Vagina (tissue), 2 donors: Measurements from ENCODE around the gene SMYD1. TPM values are rescaled to one million over a fixed set of nuclear protein-coding genes. Genes with fewer than 3 reads are reported as not detected.

ENCODE experiments used
- DNase-seq, 2 donors: peaks; one replicate each; pipeline ENCODE4 v3.0.0-alpha.2; 2017; ENCODE audit errors: extremely low spot score in 2 of 2
- H3K27ac ChIP-seq: fragments of 200-600 bp; sonication (generic); one replicate; pipeline ENCODE4 v1.5.1; 2019
- H3K27me3 ChIP-seq: fragments of 200-600 bp; sonication (generic); one replicate; pipeline ENCODE4 v1.5.1; 2019
- H3K36me3 ChIP-seq, 2 donors: fragments of 200-600 bp; sonication (generic); one replicate each; pipeline ENCODE4 v1.5.1; 2017 to 2019
- H3K4me1 ChIP-seq: fragments of 200-600 bp; sonication (generic); one replicate; pipeline ENCODE4 v1.5.1; 2019
- H3K4me3 ChIP-seq, 2 donors: fragments of 200-600 bp; sonication (generic); 1 replicate in 1 of 2; 2 replicates in 1 of 2; pipeline ENCODE4 v1.5.1; 2016 to 2019
- H3K9me3 ChIP-seq: fragments of 200-600 bp; sonication (generic); one replicate; pipeline ENCODE4 v1.5.1; 2019
- POLR2A ChIP-seq, 2 donors: fragments of 450-650 bp; IDR thresholded peaks; one replicate each; pipeline ENCODE4 v1.6.1; 2017; ENCODE audit warnings: antibody characterized with exemption in 2 of 2, mild to moderate bottlenecking in 2 of 2, moderate library complexity in 2 of 2
- POLR2AphosphoS5 ChIP-seq, 2 donors: sonication (generic); formaldehyde crosslinking; IDR thresholded peaks; one replicate each; pipeline ENCODE4 v1.9.0; 2017; ENCODE audit warnings: antibody characterized with exemption in 2 of 2, mild to moderate bottlenecking in 2 of 2, low read depth in 1 of 2; ENCODE audit not compliant: insufficient read depth in 1 of 2
- intact Hi-C: fragments of 100-400 bp; cut with DNase I; formaldehyde crosslinking; loops from one replicate; pipeline ENCODE4 v1.15.1; 2023
- total RNA-seq: library from RNA; depleted of rRNA; stranded (reverse); fragments of >200 nt; gene quantifications from one replicate; pipeline ENCODE4 v1.2.3, GENCODE V29; 2016
- TF ChIP-seq, protein P1 (sequence below), 3 experiments: fragments of 450-650 bp in 2 of 3; fragments of 200-600 bp in 1 of 3; sonication (generic) in 1 of 3; IDR thresholded peaks; one replicate each; pipeline ENCODE4 v1.5.1; 2017 to 2019; ENCODE audit warnings: antibody characterized with exemption in 3 of 3, mild to moderate bottlenecking in 2 of 3, moderate library complexity in 2 of 3

SMYD1 gene
- total RNA-seq, 1 donor from 2014 or later = not detected

DNA sequence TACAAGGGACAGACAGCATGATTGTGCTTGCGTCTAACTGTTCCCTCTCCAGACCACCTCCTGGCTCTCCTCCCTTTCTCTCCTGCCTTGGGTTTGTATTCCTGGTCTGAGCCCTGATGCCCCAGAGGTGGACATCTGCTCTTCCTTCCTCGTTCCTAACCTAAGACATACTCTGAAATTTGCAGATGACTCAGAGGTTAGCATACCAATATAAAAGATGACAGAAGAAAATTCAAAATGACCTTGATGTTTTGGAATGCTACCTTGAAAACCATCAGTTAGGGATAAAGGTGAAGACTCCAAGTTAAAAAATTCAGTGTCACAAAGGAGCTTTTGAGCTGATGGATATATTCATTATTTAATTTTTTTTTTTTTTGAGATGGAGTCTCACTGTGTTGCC is 12.9 kb downstream of the SMYD1 start:
- Histone ChIP-seq H3K27ac (no peak overlapping the region), H3K27me3 (no peaks in the 10 kb centered on the region), H3K4me1 (no peaks in the 10 kb centered on the region), H3K36me3 (no peaks in the 10 kb centered on the region), H3K9me3 (no peaks in the 10 kb centered on the region), H3K4me3 (no peak overlapping the region)
- TF ChIP-seq, protein P1, sequence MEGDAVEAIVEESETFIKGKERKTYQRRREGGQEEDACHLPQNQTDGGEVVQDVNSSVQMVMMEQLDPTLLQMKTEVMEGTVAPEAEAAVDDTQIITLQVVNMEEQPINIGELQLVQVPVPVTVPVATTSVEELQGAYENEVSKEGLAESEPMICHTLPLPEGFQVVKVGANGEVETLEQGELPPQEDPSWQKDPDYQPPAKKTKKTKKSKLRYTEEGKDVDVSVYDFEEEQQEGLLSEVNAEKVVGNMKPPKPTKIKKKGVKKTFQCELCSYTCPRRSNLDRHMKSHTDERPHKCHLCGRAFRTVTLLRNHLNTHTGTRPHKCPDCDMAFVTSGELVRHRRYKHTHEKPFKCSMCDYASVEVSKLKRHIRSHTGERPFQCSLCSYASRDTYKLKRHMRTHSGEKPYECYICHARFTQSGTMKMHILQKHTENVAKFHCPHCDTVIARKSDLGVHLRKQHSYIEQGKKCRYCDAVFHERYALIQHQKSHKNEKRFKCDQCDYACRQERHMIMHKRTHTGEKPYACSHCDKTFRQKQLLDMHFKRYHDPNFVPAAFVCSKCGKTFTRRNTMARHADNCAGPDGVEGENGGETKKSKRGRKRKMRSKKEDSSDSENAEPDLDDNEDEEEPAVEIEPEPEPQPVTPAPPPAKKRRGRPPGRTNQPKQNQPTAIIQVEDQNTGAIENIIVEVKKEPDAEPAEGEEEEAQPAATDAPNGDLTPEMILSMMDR (IDR thresholded peaks at IDR 0.05) = no peak
- no peak for TF ChIP-seq POLR2AphosphoS5 (IDR thresholded peaks at IDR 0.05; ENCODE audit: insufficient read depth in 1 of 2, low read depth in 1 of 2)
- no peak for TF ChIP-seq POLR2A (IDR thresholded peaks at IDR 0.05)
- no peak for DNase-seq
- intact Hi-C loops = no loop called here

DNA sequence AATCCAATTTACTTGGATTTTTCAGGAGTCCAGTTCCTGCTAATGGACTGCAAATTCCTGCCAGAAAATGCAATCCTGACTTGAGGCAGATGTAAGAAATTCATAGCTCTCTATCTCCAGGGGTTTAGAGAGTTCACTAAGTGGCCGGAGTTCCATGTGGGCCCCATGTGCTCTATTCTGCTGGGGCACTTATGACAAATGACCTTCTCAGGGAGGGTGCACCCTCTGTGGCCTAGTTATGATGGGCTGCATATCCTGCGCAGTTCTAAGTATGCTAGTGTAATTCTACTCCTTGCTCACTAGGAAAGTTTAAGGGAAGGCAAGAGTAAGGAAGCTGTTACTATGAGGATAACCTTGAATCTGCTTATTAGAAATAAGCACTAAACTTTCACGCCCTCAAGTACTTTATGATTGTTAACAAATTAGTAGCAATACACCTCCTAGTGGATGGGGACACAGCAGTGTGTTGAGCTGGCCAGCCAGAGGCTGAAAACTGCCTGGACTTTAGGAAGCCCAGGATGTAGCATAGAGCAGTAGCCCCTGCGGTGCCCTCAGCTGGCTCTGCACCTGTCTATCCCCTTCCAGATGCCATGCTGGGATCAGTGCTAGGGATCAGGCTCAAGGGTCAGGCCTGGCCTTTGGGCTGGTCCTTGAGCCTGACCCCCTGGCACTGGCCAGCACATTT is 14.4 kb downstream of the SMYD1 start:
- Histone ChIP-seq H3K4me3 (no peak overlapping the region), H3K36me3 (no peaks in the 10 kb centered on the region), H3K27ac (no peak overlapping the region), H3K4me1 (no peaks in the 10 kb centered on the region), H3K27me3 (no peaks in the 10 kb centered on the region), H3K9me3 (no peaks in the 10 kb centered on the region)
- DNase-seq = no peak
- intact Hi-C loops = no loop called here
- TF ChIP-seq, protein P1 (IDR thresholded peaks at IDR 0.05) = no peak
- TF ChIP-seq POLR2AphosphoS5 (IDR thresholded peaks at IDR 0.05; ENCODE audit: insufficient read depth in 1 of 2, low read depth in 1 of 2) (no peak), POLR2A (IDR thresholded peaks at IDR 0.05) (no peak)

DNA sequence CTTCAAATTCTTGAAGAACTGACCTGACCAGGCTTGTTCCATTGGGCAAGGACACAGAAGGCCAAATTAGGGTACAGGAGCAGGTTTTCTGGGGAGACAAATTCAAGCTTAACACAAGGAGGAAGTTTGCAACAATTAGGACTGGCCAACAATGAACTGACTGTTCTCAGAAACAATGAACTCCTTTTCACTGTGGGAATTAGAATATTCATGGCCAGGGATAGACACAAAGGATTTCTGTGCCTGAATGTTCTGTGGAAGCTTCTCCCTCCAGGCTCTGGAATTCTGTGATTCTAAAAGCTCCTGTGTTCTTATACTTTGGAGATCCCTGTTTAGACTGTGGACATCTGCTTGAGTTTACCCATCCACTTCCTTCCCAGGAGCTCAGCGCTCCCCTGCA is 15.2 kb downstream of the SMYD1 start:
- Histone ChIP-seq H3K27me3 (no peaks in the 10 kb centered on the region), H3K4me1 (no peaks in the 10 kb centered on the region), H3K27ac (no peak overlapping the region), H3K36me3 (no peaks in the 10 kb centered on the region), H3K9me3 (no peaks in the 10 kb centered on the region), H3K4me3 (no peak overlapping the region)
- DNase-seq = no peak
- TF ChIP-seq POLR2A (IDR thresholded peaks at IDR 0.05) = no peak
- TF ChIP-seq POLR2AphosphoS5 (IDR thresholded peaks at IDR 0.05; ENCODE audit: insufficient read depth in 1 of 2, low read depth in 1 of 2) = no peak
- intact Hi-C loops = no loop called here

DNA sequence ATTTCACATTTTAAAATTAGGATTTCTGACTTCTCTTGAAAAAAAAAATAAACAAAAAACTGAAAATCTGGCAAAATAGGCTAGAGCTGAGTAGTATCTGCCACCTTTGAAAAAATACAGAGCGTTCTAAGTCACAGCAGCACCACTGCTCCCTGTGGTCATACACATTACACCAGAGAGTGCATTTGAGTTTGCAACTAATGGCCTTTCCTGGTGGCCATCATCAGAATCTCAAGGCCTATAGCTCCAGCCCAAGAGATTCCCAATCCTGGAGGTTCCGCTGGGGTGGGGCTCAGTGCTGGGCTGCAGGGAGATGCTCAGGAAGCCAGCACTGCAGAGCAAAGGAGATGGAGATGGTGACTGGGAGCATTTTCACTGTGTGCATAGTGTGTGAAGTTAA is 17.5 kb downstream of the SMYD1 start:
- H3K9me3 ChIP-seq = no peaks in the 10 kb centered on the region
- no peaks in the 10 kb centered on the region for H3K27me3 ChIP-seq
- intact Hi-C loops = no loop called here
- DNase-seq = no peak
- H3K36me3 ChIP-seq = no peaks in the 10 kb centered on the region
- TF ChIP-seq, protein P1 (IDR thresholded peaks at IDR 0.05) = no peak
- TF ChIP-seq POLR2AphosphoS5 (IDR thresholded peaks at IDR 0.05; ENCODE audit: insufficient read depth in 1 of 2, low read depth in 1 of 2) = no peak
- TF ChIP-seq POLR2A (IDR thresholded peaks at IDR 0.05) = no peak
- no peaks in the 10 kb centered on the region for H3K4me1 ChIP-seq
- no peak overlapping the region for H3K27ac ChIP-seq
- H3K4me3 ChIP-seq = no peak overlapping the region

DNA sequence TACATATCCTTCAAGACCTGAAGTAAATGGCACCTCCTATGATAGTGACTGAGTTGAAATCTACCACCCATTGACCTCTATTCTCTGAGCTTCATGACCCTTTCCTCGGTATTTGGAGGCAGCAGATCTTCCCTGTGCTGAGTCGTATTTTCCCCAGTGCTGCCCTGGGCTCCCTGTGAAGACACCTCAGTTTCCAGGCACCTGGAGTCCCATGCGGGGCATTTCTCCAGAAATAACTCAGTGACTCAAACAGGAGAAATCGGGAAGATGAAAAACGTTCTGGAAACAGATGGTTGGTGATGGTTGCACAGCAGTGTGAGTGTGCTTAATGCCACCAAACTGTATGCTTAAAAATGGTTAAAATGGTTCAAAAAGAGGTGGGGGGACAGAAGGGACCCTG is 18.0 kb downstream of the SMYD1 start:
- no peak overlapping the region for H3K4me3 ChIP-seq
- no peaks in the 10 kb centered on the region for H3K4me1 ChIP-seq
- H3K36me3 ChIP-seq = no peaks in the 10 kb centered on the region
- intact Hi-C loops = no loop called here
- H3K9me3 ChIP-seq = no peaks in the 10 kb centered on the region
- H3K27me3 ChIP-seq = no peaks in the 10 kb centered on the region
- TF ChIP-seq POLR2AphosphoS5 (IDR thresholded peaks at IDR 0.05; ENCODE audit: insufficient read depth in 1 of 2, low read depth in 1 of 2) = no peak
- TF ChIP-seq, protein P1 (IDR thresholded peaks at IDR 0.05) = no peak
- no peak for TF ChIP-seq POLR2A (IDR thresholded peaks at IDR 0.05)
- DNase-seq = no peak
- H3K27ac ChIP-seq = no peak overlapping the region
